Measurements from ENCODE around the gene NCOR1.
"Not testable (repeated sequence)": the region's sequence is repeated elsewhere in the genome, so short reads cannot be mapped to it uniquely, and the experiment has no call there.

Gene NCOR1

GRCh38 chr17:16214190-16215001 is 938 bp downstream of the NCOR1 start:
- DNase-seq: peak; percentile 42

- no peak for DNase-seq
These were observed 2.5 kb downstream of the NCOR1 start for GRCh38 chr17:16212793-16213192.

- no peak for DNase-seq
These were observed 3.7 kb downstream of the NCOR1 start for GRCh38 chr17:16211590-16211989.

GRCh38 chr17:16204763-16205162 is 10.6 kb downstream of the NCOR1 start:
- DNase-seq: not testable (repeated sequence)

- DNase-seq: not testable (repeated sequence)
These were observed 12.5 kb downstream of the NCOR1 start for GRCh38 chr17:16202554-16203500.

- not testable (repeated sequence) for DNase-seq
These were observed 13.6 kb downstream of the NCOR1 start for GRCh38 chr17:16201693-16202131.

GRCh38 chr17:16199093-16199492 is 16.2 kb downstream of the NCOR1 start:
- no peak for DNase-seq

- no peak for DNase-seq
These were observed 18.1 kb downstream of the NCOR1 start for GRCh38 chr17:16197276-16197675.

GRCh38 chr17:16194307-16194835 is 21.0 kb downstream of the NCOR1 start:
- DNase-seq: not testable (repeated sequence)

- no peak for DNase-seq
These were observed 23.7 kb downstream of the NCOR1 start for GRCh38 chr17:16191604-16192003.

GRCh38 chr17:16190703-16191360 is 24.5 kb downstream of the NCOR1 start:
- no peak for DNase-seq

GRCh38 chr17:16189791-16190348 is 25.5 kb downstream of the NCOR1 start:
- no peak for DNase-seq

GRCh38 chr17:16187642-16188041 is 27.7 kb downstream of the NCOR1 start:
- no peak for DNase-seq

- DNase-seq: no peak
These were observed 33.8 kb downstream of the NCOR1 start for GRCh38 chr17:16181581-16181980.

- no peak for DNase-seq
These were observed 36.5 kb downstream of the NCOR1 start for GRCh38 chr17:16178836-16179235.

- no peak for DNase-seq
These were observed 43.7 kb downstream of the NCOR1 start for GRCh38 chr17:16171613-16172012.

- not testable (repeated sequence) for DNase-seq
These were observed 48.6 kb downstream of the NCOR1 start for GRCh38 chr17:16166766-16167165.

GRCh38 chr17:16158714-16159113 is 56.6 kb downstream of the NCOR1 start:
- DNase-seq: no peak

- no peak for DNase-seq
These were observed 59.8 kb downstream of the NCOR1 start for GRCh38 chr17:16155536-16155935.

GRCh38 chr17:16152326-16152725 is 63.0 kb downstream of the NCOR1 start:
- not testable (repeated sequence) for DNase-seq

- no peak for DNase-seq
These were observed 65.0 kb downstream of the NCOR1 start for GRCh38 chr17:16150251-16150856.

- DNase-seq: no peak
These were observed 66.7 kb downstream of the NCOR1 start for GRCh38 chr17:16148596-16148995.

Measured in NCI-H2171 treated with DMSO at 0.1 percent for 48 hours (cell line).